BJ (cell line): ENCODE measurements around the gene BUD31. TPM values are rescaled to one million over a fixed set of nuclear protein-coding genes. Genes with fewer than 3 reads are reported as not detected.
"Not testable (repeated sequence)": the region's sequence is repeated elsewhere in the genome, so short reads cannot be mapped to it uniquely, and the experiment has no call there.

Source experiments
- CTCF ChIA-PET: fragments of 350-600 bp; formaldehyde crosslinking; extraction: SDS; loops from one replicate; lab custom pipeline; 2021; ENCODE audit warnings: antibody characterized with exemption, inconsistent platforms; lab: Yijun Ruan, JAX
- POLR2A ChIA-PET: fragments of 300-600 bp; sonication (Branson Sonifier 250); formaldehyde crosslinking; extraction: SDS; loops from one replicate; lab custom pipeline; 2021; ENCODE audit warnings: antibody characterized with exemption; lab: Charles Lee
- DNase-seq: peaks from one replicate; pipeline ENCODE4 v3.0.0-alpha.2; 2011; ENCODE audit warnings: low read depth
- H3K27me3 ChIP-seq: 2 replicates; pipeline ENCODE4 v1.6.0; 2011; ENCODE audit warnings: low read length; ENCODE audit not compliant: control insufficient read depth, insufficient read depth
- H3K36me3 ChIP-seq: 2 replicates; pipeline ENCODE4 v1.5.1; 2011; ENCODE audit warnings: low read length; ENCODE audit not compliant: control insufficient read depth, insufficient read depth
- H3K4me3 ChIP-seq: 2 replicates; pipeline ENCODE4 v1.5.1; 2011; ENCODE audit warnings: low read depth, mild to moderate bottlenecking, control low read depth, low read length
- polyA plus RNA-seq: library from polyadenylated mRNA; depleted of rRNA; stranded (reverse); fragments of >200 nt; gene quantifications from 2 replicates; pipeline ENCODE4 v1.2.3, GENCODE V29; 2011
- TF ChIP-seq, protein P1 (sequence below): IDR thresholded peaks from 2 replicates; pipeline ENCODE4 v1.5.1; 2011; ENCODE audit warnings: low read depth, mild to moderate bottlenecking, control low read depth, inconsistent platforms, low read length, moderate library complexity; ENCODE audit not compliant: insufficient read depth

The BUD31 gene
- polyA plus RNA-seq, 1 experiment, result 85.2 TPM

DNA sequence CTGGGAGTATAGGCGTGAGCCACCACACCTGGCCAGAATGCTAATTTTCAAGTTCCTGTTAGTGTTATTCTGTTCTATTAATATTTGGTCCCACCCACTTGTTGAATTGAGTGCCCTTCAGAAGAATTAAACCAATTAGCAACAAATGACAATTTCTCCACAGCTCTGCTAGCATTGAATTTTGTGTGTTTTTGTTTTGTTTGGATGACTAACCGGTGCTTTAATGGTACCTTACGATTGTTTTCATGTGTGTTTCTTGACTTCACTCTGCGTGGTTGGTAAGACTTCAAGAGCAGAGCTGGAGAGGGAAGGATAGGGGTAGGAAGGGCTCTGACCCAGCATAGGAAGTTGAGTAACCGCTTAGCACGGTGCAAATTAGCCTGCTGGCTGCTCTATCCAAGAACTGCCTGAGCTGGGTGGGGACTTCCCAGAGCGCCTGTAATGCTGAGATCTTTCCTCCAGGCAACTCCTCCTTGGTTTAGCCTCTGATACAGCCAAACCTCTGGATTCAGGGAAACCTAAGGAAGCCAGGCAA is 29.7 kb upstream of the BUD31 start:
- ChIA-PET POLR2A (no interaction called here), CTCF (interaction anchor here (0.8 kb wide), 1 partner anchor 14 kb away, joined by 3 read pairs; no protein-coding TSS in a partner anchor)
- Histone ChIP-seq H3K4me3 (no peak overlapping the region), H3K36me3 (peaks cover 19% of the 10 kb centered on the region), H3K27me3 (no peaks in the 10 kb centered on the region)
- peak; percentile 89 for DNase-seq
- TF ChIP-seq, protein P1, sequence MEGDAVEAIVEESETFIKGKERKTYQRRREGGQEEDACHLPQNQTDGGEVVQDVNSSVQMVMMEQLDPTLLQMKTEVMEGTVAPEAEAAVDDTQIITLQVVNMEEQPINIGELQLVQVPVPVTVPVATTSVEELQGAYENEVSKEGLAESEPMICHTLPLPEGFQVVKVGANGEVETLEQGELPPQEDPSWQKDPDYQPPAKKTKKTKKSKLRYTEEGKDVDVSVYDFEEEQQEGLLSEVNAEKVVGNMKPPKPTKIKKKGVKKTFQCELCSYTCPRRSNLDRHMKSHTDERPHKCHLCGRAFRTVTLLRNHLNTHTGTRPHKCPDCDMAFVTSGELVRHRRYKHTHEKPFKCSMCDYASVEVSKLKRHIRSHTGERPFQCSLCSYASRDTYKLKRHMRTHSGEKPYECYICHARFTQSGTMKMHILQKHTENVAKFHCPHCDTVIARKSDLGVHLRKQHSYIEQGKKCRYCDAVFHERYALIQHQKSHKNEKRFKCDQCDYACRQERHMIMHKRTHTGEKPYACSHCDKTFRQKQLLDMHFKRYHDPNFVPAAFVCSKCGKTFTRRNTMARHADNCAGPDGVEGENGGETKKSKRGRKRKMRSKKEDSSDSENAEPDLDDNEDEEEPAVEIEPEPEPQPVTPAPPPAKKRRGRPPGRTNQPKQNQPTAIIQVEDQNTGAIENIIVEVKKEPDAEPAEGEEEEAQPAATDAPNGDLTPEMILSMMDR, result no peak; the same call in 1 of the 2 replicates

DNA sequence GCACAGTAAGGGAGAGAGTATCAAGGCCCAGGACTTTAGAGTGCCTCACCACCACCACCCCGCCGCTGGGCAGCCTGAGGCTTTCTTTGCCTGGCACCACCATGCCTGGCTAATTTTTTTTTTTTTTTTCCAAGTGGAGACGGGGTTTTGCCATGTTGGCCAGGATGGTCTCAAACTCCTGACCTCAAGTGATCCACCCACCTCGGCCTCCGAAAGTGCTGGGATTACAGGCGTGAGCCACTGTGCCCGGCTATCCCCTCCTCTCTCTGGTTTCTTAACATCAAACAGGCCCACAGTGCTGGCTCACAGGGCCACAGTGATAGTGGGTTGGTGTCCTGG is 29.1 kb upstream of the BUD31 start:
- Histone ChIP-seq H3K36me3 (peaks cover 20% of the 10 kb centered on the region), H3K4me3 (peak overlapping the region; percentile 1; the same call in 1 of the 2 replicates)
- CTCF ChIA-PET, result interaction anchor here (0.8 kb wide), 1 partner anchor 14 kb away, joined by 3 read pairs; no protein-coding TSS in a partner anchor
- POLR2A ChIA-PET, H3K27me3 ChIP-seq, DNase-seq: not testable (repeated sequence)

DNA sequence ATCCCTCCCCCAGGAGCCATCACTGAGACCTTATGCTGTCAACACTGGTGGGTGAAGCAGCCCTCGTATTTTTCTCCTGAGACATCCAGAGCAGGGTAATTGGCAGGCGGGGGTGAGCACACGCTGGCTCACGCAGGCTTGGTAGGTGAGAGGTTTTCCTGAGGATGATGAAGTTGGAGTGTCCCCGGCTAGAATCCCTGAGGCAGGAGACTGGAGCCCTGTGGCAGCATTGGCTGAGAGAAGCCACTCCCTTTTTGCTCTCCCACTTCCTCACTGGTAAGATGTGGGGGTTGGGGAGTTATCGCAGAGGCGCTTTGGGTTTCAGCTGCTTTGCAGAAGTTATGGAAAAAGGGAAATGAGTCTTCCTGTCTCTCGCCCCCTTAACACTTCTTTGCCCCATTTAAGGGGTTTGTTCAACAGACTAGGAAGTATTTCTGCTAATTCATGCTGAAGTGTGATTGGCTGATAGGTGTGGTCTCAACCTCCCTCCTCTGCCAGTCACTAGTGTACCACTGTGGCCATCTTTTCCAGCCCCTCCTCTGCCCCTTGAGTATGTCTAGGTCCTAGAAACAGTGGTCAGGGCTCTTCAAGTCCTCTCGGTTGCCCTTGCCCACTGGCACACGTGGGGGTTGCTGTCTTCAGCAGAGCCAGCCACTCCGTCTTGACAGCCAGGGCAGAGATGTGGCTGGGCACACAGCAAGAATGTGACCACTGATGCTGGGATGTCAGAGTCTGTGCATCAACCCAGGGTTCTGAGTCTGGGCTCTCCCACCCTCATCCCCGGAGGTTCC is 28.5 kb upstream of the BUD31 start:
- Histone ChIP-seq H3K4me3 (peak overlapping the region; percentile 1; the same call in 1 of the 2 replicates), H3K27me3 (no peaks in the 10 kb centered on the region), H3K36me3 (peaks cover 20% of the 10 kb centered on the region)
- no peak for DNase-seq
- ChIA-PET CTCF (no interaction called here), POLR2A (no interaction called here)
- TF ChIP-seq, protein P1, result no peak

DNA sequence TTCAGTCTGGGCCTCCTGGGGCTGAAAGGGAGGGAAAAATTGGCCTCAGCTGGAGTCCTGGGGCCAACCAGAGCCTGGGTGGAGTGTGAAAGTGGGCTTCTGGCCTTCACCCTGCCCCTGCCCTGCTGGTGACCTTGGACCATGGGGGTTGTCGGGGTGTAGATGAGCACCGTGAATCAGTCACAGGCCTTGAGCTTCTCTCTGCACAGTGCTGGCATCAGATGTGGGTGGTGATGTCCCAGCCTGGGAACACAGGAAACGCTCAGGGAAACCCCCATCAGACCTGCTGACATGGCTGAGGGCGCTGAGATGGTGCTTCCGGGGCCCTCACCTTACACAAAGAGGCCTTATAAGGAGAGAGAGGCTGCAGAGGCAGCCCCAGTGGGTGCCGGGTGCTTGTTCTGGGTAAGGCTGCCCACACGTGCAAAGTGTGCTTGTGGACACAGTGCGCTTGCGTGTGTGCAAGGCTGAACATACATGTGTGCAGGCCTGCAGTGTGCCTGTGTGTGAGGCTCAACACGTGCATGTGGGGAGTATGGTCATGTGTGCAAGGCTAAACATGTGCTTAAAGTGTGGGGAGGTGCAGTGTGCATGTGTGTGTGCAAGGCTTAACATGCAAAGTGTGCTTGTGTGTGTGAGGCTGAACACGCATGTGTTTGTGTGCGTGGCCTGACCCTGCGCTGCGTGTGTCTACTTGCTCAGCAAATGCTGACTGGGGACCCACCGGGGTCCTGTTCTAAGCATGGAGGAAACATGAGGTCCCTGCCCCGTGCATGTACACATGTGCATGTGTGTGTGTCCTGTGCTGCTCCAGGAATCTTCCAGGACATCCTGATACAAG is 27.7 kb upstream of the BUD31 start:
- no peak overlapping the region for H3K4me3 ChIP-seq

DNA sequence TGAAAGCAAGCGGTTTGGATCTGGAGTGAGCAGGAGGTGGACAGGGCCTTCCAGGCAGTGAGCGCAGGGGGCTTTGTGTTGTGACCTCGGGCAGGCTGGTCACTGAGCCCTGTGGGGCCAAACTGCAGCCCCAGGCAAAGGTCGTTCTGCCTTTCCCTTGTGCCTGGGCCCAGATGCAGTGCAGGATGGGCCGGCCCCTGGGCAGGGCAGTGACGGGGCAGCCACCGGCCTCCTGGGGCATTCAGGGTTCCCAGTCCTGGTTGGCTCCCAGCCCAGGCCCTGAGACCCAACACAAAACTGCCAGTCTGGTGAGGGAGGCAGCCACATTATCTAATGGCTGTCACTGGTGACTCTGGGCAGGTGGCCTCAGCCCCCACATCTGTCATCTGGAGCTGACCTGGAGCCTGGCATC is 27.1 kb upstream of the BUD31 start:
- no peak for DNase-seq
- ChIA-PET POLR2A (no interaction called here), CTCF (interaction anchor here (1.0 kb wide), 1 partner anchor 27 kb away, joined by 4 read pairs; no protein-coding TSS in a partner anchor)
- Histone ChIP-seq H3K36me3 (peaks cover 26% of the 10 kb centered on the region), H3K4me3 (no peak overlapping the region), H3K27me3 (no peaks in the 10 kb centered on the region)
- TF ChIP-seq, protein P1, result no peak

More for the DNA sequence above, 27.7 kb upstream of the BUD31 start:
- no peak for DNase-seq
- Histone ChIP-seq H3K27me3 (no peaks in the 10 kb centered on the region), H3K36me3 (peaks cover 23% of the 10 kb centered on the region)
- ChIA-PET POLR2A (no interaction called here), CTCF (interaction anchor here (1.0 kb wide), 1 partner anchor 28 kb away, joined by 4 read pairs; no protein-coding TSS in a partner anchor)
- TF ChIP-seq, protein P1, result no peak
